Measurements from ENCODE around the gene FGF6. TPM values are rescaled to one million over a fixed set of nuclear protein-coding genes. Genes with fewer than 3 reads are reported as not detected.
"Not testable (repeated sequence)": the region's sequence is repeated elsewhere in the genome, so short reads cannot be mapped to it uniquely, and the experiment has no call there.

FGF6 gene
- total RNA-seq, 6 donors from 2014 or later: not detected

DNA sequence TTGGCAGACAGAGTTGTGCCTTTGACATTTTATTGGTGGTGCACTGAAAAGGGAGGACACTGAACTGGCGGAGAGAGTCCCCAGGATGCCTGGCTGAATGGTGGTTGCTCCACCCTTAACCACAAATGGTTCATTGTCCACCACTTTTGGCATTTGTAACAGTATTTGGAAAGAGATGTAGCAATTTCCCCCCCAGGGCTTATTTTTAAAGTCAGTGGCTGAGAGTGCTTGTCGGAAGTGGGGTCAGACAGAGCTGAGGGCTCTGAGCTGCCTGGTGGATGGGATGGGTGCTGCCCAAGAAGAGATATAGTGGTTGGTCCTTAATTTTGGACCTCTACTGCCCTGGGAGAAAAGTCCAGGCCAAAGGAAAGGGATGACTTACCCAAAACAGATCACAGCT is 31.5 kb upstream of the FGF6 start:
- ATAC-seq (ENCODE audit: low FRiP score in 2 of 2) (peak in 1 of 2 donors; percentile 44), DNase-seq (no peak)
- H3K27me3 ChIP-seq: no peaks in the 10 kb centered on the region
- H3K9me3 ChIP-seq: peaks cover 0 to 5% (median 1%) of the 10 kb centered on the region in 4 donors
- H3K36me3 ChIP-seq: no peaks in the 10 kb centered on the region
- TF ChIP-seq POLR2A (IDR thresholded peaks at IDR 0.05): no peak
- no peak for TF ChIP-seq EP300 (IDR thresholded peaks at IDR 0.05)
- H3K27ac ChIP-seq: no peak overlapping the region
- no peaks in the 10 kb centered on the region for H3K4me1 ChIP-seq
- 55 to 75% methylated on average over 1 to 2 of the region's 2 CpGs for whole genome bisulfite sequencing, 2 donors
- H3K4me3 ChIP-seq: no peak overlapping the region

DNA sequence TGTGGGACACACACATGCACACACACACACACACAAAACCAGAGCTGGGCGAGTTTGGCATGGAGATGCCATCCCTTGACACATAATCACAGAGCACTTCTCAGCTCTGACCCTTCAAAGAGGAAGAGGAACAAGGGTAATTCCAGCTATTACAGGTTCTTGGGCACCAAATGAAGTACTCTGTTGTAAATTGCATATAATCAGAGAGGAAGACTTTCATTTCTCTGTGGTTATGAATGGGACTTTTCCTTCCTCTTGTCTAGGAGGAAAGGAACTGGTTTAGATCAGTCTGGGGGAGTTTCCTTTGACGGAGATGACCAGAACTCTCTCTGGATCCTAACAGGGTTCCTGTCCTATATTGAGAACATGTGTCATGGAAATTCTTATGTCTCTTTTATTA is 26.4 kb upstream of the FGF6 start:
- ATAC-seq (ENCODE audit: low FRiP score in 2 of 2) (peak; percentile 47 to 51), DNase-seq (no peak)
- H3K27me3 ChIP-seq: no peaks in the 10 kb centered on the region
- 65 to 78% methylated on average over 2 of the region's 2 CpGs for WGBS, 2 donors
- TF ChIP-seq, protein P1, sequence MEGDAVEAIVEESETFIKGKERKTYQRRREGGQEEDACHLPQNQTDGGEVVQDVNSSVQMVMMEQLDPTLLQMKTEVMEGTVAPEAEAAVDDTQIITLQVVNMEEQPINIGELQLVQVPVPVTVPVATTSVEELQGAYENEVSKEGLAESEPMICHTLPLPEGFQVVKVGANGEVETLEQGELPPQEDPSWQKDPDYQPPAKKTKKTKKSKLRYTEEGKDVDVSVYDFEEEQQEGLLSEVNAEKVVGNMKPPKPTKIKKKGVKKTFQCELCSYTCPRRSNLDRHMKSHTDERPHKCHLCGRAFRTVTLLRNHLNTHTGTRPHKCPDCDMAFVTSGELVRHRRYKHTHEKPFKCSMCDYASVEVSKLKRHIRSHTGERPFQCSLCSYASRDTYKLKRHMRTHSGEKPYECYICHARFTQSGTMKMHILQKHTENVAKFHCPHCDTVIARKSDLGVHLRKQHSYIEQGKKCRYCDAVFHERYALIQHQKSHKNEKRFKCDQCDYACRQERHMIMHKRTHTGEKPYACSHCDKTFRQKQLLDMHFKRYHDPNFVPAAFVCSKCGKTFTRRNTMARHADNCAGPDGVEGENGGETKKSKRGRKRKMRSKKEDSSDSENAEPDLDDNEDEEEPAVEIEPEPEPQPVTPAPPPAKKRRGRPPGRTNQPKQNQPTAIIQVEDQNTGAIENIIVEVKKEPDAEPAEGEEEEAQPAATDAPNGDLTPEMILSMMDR (IDR thresholded peaks at IDR 0.05): no peak
- TF ChIP-seq EP300 (IDR thresholded peaks at IDR 0.05) (no peak), POLR2AphosphoS5 (IDR thresholded peaks at IDR 0.05) (no peak), POLR2A (IDR thresholded peaks at IDR 0.05) (no peak)
- H3K27ac ChIP-seq: no peak overlapping the region
- H3K36me3 ChIP-seq: no peaks in the 10 kb centered on the region
- no peaks in the 10 kb centered on the region for H3K9me3 ChIP-seq
- H3K4me1 ChIP-seq: no peaks in the 10 kb centered on the region
- H3K4me3 ChIP-seq: no peak overlapping the region

DNA sequence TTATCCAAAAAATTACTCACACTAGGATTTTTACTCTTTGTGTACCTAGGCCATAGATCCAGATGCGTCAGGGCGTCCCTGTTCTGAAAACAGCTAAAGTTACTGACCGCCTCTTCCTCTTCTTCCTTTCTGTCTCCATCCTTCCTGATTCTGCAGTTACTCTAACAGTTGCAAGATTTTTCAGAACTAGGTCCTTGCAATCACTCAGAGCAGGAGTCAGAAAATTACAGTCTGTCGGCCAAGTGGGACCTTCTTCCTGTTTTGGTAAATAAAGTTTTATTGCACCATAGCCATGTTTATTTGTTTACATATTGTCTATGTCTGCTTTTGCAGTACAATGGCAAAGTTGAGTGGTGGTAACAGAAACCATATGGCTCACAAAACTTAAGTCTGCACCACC is 25.6 kb upstream of the FGF6 start:
- H3K4me3 ChIP-seq: no peak overlapping the region
- ATAC-seq (ENCODE audit: low FRiP score in 2 of 2): no peak
- H3K27ac ChIP-seq: no peak overlapping the region
- no peaks in the 10 kb centered on the region for H3K27me3 ChIP-seq
- WGBS, 2 donors: 68 to 78% methylated on average over 4 of the region's 4 CpGs
- TF ChIP-seq, protein P1 (IDR thresholded peaks at IDR 0.05): no peak
- TF ChIP-seq POLR2AphosphoS5 (IDR thresholded peaks at IDR 0.05) (no peak), EP300 (IDR thresholded peaks at IDR 0.05) (no peak), POLR2A (IDR thresholded peaks at IDR 0.05) (no peak)
- H3K36me3 ChIP-seq: no peaks in the 10 kb centered on the region
- no peaks in the 10 kb centered on the region for H3K4me1 ChIP-seq
- H3K9me3 ChIP-seq: no peaks in the 10 kb centered on the region
- no peak for DNase-seq

DNA sequence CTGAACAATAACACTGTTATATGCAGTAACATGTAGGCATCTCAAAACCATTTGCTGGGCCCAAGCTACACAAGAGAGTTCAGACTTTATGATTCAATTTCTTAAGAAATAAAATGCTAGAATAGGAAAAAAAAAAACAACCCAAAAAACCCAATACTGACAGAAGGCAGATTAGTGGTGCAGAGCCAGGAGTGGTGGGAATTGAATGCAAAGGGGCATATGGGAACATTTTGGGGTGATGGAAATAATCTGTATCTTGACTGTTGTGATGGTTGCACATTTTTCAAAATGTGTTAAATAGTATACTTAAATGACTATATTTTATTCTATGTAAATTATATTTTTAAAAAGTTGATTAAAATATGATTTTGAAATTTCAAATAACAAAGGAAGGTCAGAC is 23.4 kb upstream of the FGF6 start:
- Histone ChIP-seq H3K27ac (no peak overlapping the region), H3K4me3 (no peak overlapping the region), H3K4me1 (no peaks in the 10 kb centered on the region), H3K9me3 (no peaks in the 10 kb centered on the region), H3K36me3 (no peaks in the 10 kb centered on the region), H3K27me3 (no peaks in the 10 kb centered on the region)
- DNase-seq (no peak), ATAC-seq (ENCODE audit: low FRiP score in 2 of 2) (no peak)
- TF ChIP-seq POLR2AphosphoS5 (IDR thresholded peaks at IDR 0.05) (no peak), POLR2A (IDR thresholded peaks at IDR 0.05) (no peak)

DNA sequence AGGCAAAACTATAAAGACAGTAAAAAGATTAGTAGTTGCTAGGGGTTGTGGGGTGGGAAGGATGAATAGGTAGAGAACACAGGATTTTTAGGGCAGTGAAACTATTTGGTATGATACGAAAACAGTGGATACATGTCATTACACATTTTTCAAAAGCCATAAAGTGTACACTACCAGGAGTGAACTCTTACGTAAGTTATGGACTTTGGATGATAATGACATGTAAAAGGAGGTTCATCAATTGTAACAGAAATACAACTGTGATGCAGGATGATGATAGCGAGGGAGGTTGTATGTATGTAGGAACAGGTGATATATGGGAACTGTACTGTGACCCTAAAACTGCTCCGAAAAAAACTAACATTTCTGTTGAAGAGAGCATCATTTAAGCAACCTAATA is 15.1 kb upstream of the FGF6 start:
- Histone ChIP-seq H3K36me3 (no peaks in the 10 kb centered on the region), H3K9me3 (no peaks in the 10 kb centered on the region), H3K4me1 (no peaks in the 10 kb centered on the region), H3K27ac (no peak overlapping the region), H3K27me3 (no peaks in the 10 kb centered on the region), H3K4me3 (no peak overlapping the region)
- DNase-seq (no peak), ATAC-seq (ENCODE audit: low FRiP score in 2 of 2) (no peak)
- WGBS, 2 donors: 92 to 94% methylated on average over 4 of the region's 4 CpGs
- TF ChIP-seq POLR2AphosphoS5 (IDR thresholded peaks at IDR 0.05): no peak
- TF ChIP-seq, protein P1 (IDR thresholded peaks at IDR 0.05): no peak
- TF ChIP-seq EP300 (IDR thresholded peaks at IDR 0.05): no peak
- TF ChIP-seq POLR2A (IDR thresholded peaks at IDR 0.05): no peak

DNA sequence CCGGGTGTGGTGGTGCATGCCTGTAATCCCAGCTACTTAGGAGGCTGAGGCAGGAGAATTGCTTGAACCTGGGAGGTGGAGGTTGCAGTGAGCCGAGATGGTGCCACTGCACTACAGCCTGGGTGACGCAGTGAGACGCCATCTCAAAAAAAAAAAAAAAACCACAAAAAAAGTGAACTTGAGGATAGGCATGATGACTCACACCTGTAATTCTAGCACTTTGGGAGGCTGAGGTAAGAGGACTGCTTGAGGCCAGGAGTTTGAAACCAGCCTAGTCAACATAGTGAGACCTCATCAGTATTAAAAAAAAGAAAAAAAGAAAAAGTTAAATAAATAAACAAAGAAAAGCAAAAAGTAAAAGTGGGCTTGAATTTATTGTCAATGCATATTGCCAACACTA is 10.2 kb upstream of the FGF6 start:
- not testable (repeated sequence) for ATAC-seq (ENCODE audit: low FRiP score in 2 of 2); DNase-seq; H3K36me3 ChIP-seq; H3K9me3 ChIP-seq; H3K4me1 ChIP-seq; H3K27me3 ChIP-seq; H3K4me3 ChIP-seq; H3K27ac ChIP-seq
- WGBS, 2 donors: 77 to 92% methylated on average over 4 of the region's 4 CpGs
